NB4 (cell line): ENCODE measurements around the gene ATXN8OS.

Source experiments
- DNase-seq: peaks from one replicate; pipeline ENCODE4 v3.0.0; 2010; ENCODE audit warnings: low read depth
- H3K4me3 ChIP-seq: one replicate; pipeline ENCODE4 v1.5.1; 2011; ENCODE audit warnings: mild to moderate bottlenecking, low read depth, low read length, moderate library complexity
- MYC ChIP-seq: IDR thresholded peaks from 2 replicates; pipeline ENCODE4 v1.6.1; 2011; ENCODE audit warnings: low read depth, low read length
- POLR2A ChIP-seq: IDR thresholded peaks from 2 replicates; pipeline ENCODE4 v1.6.1; 2011; ENCODE audit warnings: mild to moderate bottlenecking; ENCODE audit not compliant: insufficient read length; ENCODE audit errors: extremely low read depth
- TF ChIP-seq, protein P1 (sequence below): IDR thresholded peaks from one replicate; pipeline ENCODE4 v1.5.1; 2012; ENCODE audit warnings: low read depth, low read length
- TF ChIP-seq, protein P2 (sequence below): IDR thresholded peaks from 2 replicates; pipeline ENCODE4 v1.6.1; 2011; ENCODE audit warnings: low read depth, low read length

ATXN8OS gene

GRCh38 chr13:70098669-70099068, 9.0 kb upstream of the ATXN8OS start:
- peak; percentile 10 for DNase-seq
- no peak overlapping the region for H3K4me3 ChIP-seq
- TF ChIP-seq, protein P1, sequence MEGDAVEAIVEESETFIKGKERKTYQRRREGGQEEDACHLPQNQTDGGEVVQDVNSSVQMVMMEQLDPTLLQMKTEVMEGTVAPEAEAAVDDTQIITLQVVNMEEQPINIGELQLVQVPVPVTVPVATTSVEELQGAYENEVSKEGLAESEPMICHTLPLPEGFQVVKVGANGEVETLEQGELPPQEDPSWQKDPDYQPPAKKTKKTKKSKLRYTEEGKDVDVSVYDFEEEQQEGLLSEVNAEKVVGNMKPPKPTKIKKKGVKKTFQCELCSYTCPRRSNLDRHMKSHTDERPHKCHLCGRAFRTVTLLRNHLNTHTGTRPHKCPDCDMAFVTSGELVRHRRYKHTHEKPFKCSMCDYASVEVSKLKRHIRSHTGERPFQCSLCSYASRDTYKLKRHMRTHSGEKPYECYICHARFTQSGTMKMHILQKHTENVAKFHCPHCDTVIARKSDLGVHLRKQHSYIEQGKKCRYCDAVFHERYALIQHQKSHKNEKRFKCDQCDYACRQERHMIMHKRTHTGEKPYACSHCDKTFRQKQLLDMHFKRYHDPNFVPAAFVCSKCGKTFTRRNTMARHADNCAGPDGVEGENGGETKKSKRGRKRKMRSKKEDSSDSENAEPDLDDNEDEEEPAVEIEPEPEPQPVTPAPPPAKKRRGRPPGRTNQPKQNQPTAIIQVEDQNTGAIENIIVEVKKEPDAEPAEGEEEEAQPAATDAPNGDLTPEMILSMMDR: peak; percentile 14
- no peak for TF ChIP-seq POLR2A
- TF ChIP-seq, protein P2, sequence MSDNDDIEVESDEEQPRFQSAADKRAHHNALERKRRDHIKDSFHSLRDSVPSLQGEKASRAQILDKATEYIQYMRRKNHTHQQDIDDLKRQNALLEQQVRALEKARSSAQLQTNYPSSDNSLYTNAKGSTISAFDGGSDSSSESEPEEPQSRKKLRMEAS: no peak

GRCh38 chr13:70104481-70104880, 3.1 kb upstream of the ATXN8OS start:
- TF ChIP-seq MYC (no peak), POLR2A (no peak)
- TF ChIP-seq, protein P2: no peak
- TF ChIP-seq, protein P1: no peak
- H3K4me3 ChIP-seq: no peak overlapping the region
- no peak for DNase-seq

DNA sequence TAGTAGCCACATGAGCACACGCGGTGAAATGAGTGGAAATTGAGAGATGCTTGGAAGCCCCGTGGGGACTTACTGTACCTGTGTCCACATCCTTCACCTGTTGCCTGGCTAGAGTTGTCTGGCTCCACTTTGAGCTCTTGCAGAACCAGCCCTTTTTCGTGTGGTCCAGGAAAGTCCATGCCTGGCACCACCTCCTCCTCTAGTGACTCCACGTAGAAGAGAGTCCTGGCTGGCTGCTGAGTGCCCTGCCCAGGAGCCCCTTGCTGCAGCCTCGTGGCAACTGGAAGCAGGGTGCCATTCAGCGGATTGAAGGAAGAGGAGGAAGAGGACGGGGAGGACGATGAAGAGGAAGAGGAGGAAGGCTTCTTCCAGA, 515 bp upstream of the ATXN8OS start:
- no peak overlapping the region for H3K4me3 ChIP-seq
- TF ChIP-seq, protein P1: no peak
- TF ChIP-seq, protein P2: no peak
- no peak for TF ChIP-seq POLR2A
- no peak for TF ChIP-seq MYC
- no peak for DNase-seq

DNA sequence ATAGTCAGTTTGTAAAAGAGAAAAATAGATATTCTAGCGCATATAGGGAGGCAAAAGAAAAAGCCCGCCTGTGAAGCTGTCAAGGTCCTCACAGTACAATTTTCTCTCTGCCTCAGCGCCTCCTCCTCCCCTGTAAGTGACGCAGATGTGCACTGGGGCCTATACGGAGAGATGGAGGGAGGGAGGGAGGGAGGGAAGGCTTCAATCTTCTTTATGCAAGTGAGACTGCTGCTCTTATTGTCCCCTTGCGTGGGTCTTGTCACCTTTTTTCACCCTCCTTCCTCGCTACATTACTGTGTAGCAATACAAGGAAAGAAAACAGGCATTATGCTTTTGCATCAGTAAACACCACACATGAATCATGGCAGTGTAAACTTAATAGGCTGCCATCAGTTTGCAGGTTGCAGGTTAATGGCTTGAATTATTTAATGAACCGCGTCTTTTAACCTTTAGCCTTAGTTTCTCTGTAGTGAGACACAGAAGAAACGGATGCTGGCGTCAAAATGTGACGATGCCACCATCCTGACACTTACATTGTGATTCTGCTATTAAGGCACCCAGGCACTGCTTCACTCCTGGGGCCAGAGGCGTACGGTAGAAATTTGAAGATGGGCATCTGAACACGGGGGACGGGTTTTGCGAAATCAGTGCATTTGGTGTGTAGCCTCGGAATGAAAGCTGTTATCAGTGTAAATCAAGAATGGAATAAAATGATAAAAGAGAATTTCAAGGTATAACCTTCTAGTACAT, 905 bp downstream of the ATXN8OS start, which contains the start of gene KLHL1:
KLHL1 (minus strand) TSS at position 97 of the 750 bp plus-strand sequence. CDS start 753 bp downstream, outside the sequence.
- H3K4me3 ChIP-seq: no peak within 1 kb of the TSS
- TF ChIP-seq POLR2A: no peak
- TF ChIP-seq, protein P2: no peak
- DNase-seq: no peak

GRCh38 chr13:70117338-70117905, 9.8 kb downstream of the ATXN8OS start:
- H3K4me3 ChIP-seq: no peak overlapping the region
- TF ChIP-seq POLR2A (no peak), MYC (no peak)
- TF ChIP-seq, protein P1: no peak
- no peak for DNase-seq

- no peak for TF ChIP-seq MYC
- no peak for TF ChIP-seq POLR2A
- TF ChIP-seq, protein P2: no peak
- TF ChIP-seq, protein P1: no peak
- DNase-seq: no peak
Observed at GRCh38 chr13:70125693-70126092, 18.1 kb downstream of the ATXN8OS start.

More at GRCh38 chr13:70125693-70126092, 18.1 kb downstream of the ATXN8OS start:
- no peak overlapping the region for H3K4me3 ChIP-seq
